Liver (tissue), 9 donors: ENCODE results near the gene SPPL2C. TPM values are rescaled to one million over a fixed set of nuclear protein-coding genes. Genes with fewer than 3 reads are reported as not detected.

Experiments
- DNase-seq: peaks from one replicate; pipeline ENCODE4 v3.0.0-alpha.2; 2017; ENCODE audit warnings: low spot score
- H3K27ac ChIP-seq, 2 donors: one replicate each; pipeline ENCODE4 v1.7.0; 2013; ENCODE audit warnings: inconsistent platforms in 2 of 2, low read length in 2 of 2, control low read depth in 1 of 2, low read depth in 1 of 2, mild to moderate bottlenecking in 1 of 2
- H3K27me3 ChIP-seq, 4 donors: one replicate each; pipeline versions ENCODE4 v1.6.1 to v1.7.0; 2013; ENCODE audit warnings: low read length in 3 of 4, inconsistent platforms in 1 of 4, mild to moderate bottlenecking in 1 of 4, moderate library complexity in 1 of 4; ENCODE audit not compliant: control insufficient read depth in 4 of 4, insufficient read depth in 4 of 4
- H3K36me3 ChIP-seq, 4 donors: one replicate each; pipeline versions ENCODE4 v1.6.1 to v1.7.0; 2013; ENCODE audit warnings: low read length in 3 of 4, mild to moderate bottlenecking in 3 of 4, low read depth in 1 of 4, moderate library complexity in 1 of 4; ENCODE audit not compliant: control insufficient read depth in 4 of 4, insufficient read depth in 3 of 4
- H3K4me1 ChIP-seq, 4 donors: one replicate each; pipeline versions ENCODE4 v1.6.1 to v1.7.0; 2013; ENCODE audit warnings: low read length in 3 of 4, mild to moderate bottlenecking in 3 of 4, moderate library complexity in 1 of 4; ENCODE audit not compliant: control insufficient read depth in 4 of 4, insufficient read depth in 4 of 4
- H3K4me3 ChIP-seq, 3 donors: one replicate each; pipeline versions ENCODE4 v1.6.1 to v1.7.0; 2013; ENCODE audit warnings: low read length in 3 of 3, control low read depth in 1 of 3, low read depth in 1 of 3, mild to moderate bottlenecking in 1 of 3
- H3K9ac ChIP-seq, 2 donors: one replicate each; pipeline ENCODE4 v1.7.0; 2013; ENCODE audit warnings: low read length in 2 of 2, mild to moderate bottlenecking in 2 of 2, moderate library complexity in 2 of 2, control low read depth in 1 of 2, low read depth in 1 of 2
- H3K9me3 ChIP-seq, 4 donors: one replicate each; pipeline versions ENCODE4 v1.6.1 to v1.7.0; 2013; ENCODE audit warnings: low read length in 3 of 4; ENCODE audit not compliant: control insufficient read depth in 4 of 4
- EGR1 ChIP-seq, 2 donors: IDR thresholded peaks; 2 replicates each; pipeline ENCODE4 v1.6.1; 2016 to 2018; ENCODE audit warnings: antibody characterized with exemption in 2 of 2, low read depth in 2 of 2
- FOXA2 ChIP-seq: IDR thresholded peaks from 2 replicates; pipeline ENCODE4 v1.6.1; 2016; ENCODE audit warnings: antibody characterized with exemption
- GABPA ChIP-seq, 2 donors: IDR thresholded peaks in 1 of 2; conservative IDR thresholded peaks in 1 of 2; 2 replicates each; pipeline ENCODE4 v1.6.1; 2016; ENCODE audit warnings: antibody characterized with exemption in 2 of 2, mild to moderate bottlenecking in 1 of 2, moderate library complexity in 1 of 2
- HNF4A ChIP-seq, 2 donors: conservative IDR thresholded peaks; 2 replicates each; pipeline ENCODE4 v1.6.1; 2016; ENCODE audit warnings: antibody characterized with exemption in 2 of 2, mild to moderate bottlenecking in 2 of 2
- HNF4G ChIP-seq: IDR thresholded peaks from 2 replicates; pipeline ENCODE4 v1.6.1; 2016; ENCODE audit warnings: antibody characterized with exemption
- JUND ChIP-seq, 2 donors: IDR thresholded peaks; 2 replicates each; pipeline ENCODE4 v1.6.1; 2016; ENCODE audit warnings: antibody characterized with exemption in 2 of 2
- RAD21 ChIP-seq, 2 donors: IDR thresholded peaks; 2 replicates each; pipeline ENCODE4 v1.6.1; 2016; ENCODE audit warnings: antibody characterized with exemption in 2 of 2, mild to moderate bottlenecking in 2 of 2
- SP1 ChIP-seq: IDR thresholded peaks from 2 replicates; pipeline ENCODE4 v1.6.1; 2018; ENCODE audit warnings: antibody characterized with exemption, mild to moderate bottlenecking
- TAF1 ChIP-seq: conservative IDR thresholded peaks from 2 replicates; pipeline ENCODE4 v1.6.1; 2016; ENCODE audit warnings: antibody characterized with exemption, mild to moderate bottlenecking
- YY1 ChIP-seq: IDR thresholded peaks from 2 replicates; pipeline ENCODE4 v1.6.1; 2016; ENCODE audit warnings: antibody characterized with exemption, mild to moderate bottlenecking
- WGBS: extraction: QIAGEN DNeasy Blood & Tissue Kit; methylation state at CpG from one replicate; pipeline ENCODE4 v1.1.7; 2013; 5-methylcytosine and 5-hydroxymethylcytosine counted together
- polyA plus RNA-seq, 2 donors: library from polyadenylated mRNA; stranded (reverse) in 1 of 2; unstranded in 1 of 2; fragments of 200-250 nt in 1 of 2; fragments of >200 nt in 1 of 2; fragmentation: Nextera tagmentation in 1 of 2; extraction: Ambion mirVana in 1 of 2; gene quantifications; one replicate each; pipeline versions ENCODE4 v1.2.1 to v1.2.3, GENCODE V29; 2013 to 2015
- total RNA-seq, 2 donors: library from RNA; depleted of rRNA; stranded (reverse); fragments of >200 nt; gene quantifications; one replicate each; pipeline ENCODE4 v1.2.3, GENCODE V29; 2014
- TF ChIP-seq, protein P1 (sequence below): IDR thresholded peaks from 2 replicates; pipeline ENCODE4 v1.6.1; 2016; ENCODE audit warnings: antibody characterized with exemption, mild to moderate bottlenecking
- TF ChIP-seq, protein P2 (sequence below): IDR thresholded peaks from 2 replicates; pipeline ENCODE4 v1.6.1; 2016; ENCODE audit warnings: antibody characterized with exemption
- donor health status: healthy.
- donor health status: healthy.
- donor health status: healthy.
- donor health status: healthy.
- donor health status: healthy.

The SPPL2C gene
- total and polyA plus RNA-seq, 4 donors = not detected

DNA sequence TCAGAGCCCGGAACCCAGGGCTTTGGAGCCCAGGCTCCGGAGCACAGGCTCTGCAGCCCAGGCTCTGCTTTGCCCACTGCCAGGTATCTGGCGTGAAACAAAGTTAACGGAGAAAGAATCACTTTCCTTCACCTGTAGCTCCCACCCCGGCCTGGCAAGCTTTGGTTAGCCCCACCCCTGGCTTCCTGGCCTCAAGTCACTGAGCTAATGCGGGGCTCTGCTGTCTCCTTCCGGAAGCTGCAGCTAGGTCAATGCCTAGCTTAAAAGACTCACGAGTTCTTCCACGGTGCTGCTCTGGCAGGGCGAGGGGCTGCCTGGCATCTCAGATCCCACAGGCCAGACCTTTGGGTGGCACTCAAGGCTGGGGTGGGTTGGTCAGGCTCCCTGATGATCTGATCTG lies 21.1 kb upstream of the SPPL2C start (continued):
- TF ChIP-seq, protein P1, sequence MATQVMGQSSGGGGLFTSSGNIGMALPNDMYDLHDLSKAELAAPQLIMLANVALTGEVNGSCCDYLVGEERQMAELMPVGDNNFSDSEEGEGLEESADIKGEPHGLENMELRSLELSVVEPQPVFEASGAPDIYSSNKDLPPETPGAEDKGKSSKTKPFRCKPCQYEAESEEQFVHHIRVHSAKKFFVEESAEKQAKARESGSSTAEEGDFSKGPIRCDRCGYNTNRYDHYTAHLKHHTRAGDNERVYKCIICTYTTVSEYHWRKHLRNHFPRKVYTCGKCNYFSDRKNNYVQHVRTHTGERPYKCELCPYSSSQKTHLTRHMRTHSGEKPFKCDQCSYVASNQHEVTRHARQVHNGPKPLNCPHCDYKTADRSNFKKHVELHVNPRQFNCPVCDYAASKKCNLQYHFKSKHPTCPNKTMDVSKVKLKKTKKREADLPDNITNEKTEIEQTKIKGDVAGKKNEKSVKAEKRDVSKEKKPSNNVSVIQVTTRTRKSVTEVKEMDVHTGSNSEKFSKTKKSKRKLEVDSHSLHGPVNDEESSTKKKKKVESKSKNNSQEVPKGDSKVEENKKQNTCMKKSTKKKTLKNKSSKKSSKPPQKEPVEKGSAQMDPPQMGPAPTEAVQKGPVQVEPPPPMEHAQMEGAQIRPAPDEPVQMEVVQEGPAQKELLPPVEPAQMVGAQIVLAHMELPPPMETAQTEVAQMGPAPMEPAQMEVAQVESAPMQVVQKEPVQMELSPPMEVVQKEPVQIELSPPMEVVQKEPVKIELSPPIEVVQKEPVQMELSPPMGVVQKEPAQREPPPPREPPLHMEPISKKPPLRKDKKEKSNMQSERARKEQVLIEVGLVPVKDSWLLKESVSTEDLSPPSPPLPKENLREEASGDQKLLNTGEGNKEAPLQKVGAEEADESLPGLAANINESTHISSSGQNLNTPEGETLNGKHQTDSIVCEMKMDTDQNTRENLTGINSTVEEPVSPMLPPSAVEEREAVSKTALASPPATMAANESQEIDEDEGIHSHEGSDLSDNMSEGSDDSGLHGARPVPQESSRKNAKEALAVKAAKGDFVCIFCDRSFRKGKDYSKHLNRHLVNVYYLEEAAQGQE = no peak
- TF ChIP-seq YY1 = no peak
- TF ChIP-seq EGR1 (IDR thresholded peaks at IDR 0.05; ENCODE audit: low read depth in 2 of 2) = no peak
- TF ChIP-seq JUND (IDR thresholded peaks at IDR 0.05) = no peak
- TF ChIP-seq, protein P2, sequence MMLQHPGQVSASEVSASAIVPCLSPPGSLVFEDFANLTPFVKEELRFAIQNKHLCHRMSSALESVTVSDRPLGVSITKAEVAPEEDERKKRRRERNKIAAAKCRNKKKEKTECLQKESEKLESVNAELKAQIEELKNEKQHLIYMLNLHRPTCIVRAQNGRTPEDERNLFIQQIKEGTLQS = no peak
- TF ChIP-seq SP1 = no peak
- no peak for TF ChIP-seq RAD21 (IDR thresholded peaks at IDR 0.05)
- no peak for TF ChIP-seq HNF4G
- TF ChIP-seq FOXA2 = no peak
- no peak for TF ChIP-seq HNF4A (conservative IDR thresholded peaks at IDR 0.05)
- no peak for TF ChIP-seq GABPA (IDR thresholded peaks at IDR 0.05 in 1 of 2, conservative IDR thresholded peaks at IDR 0.05 in 1 of 2)

DNA sequence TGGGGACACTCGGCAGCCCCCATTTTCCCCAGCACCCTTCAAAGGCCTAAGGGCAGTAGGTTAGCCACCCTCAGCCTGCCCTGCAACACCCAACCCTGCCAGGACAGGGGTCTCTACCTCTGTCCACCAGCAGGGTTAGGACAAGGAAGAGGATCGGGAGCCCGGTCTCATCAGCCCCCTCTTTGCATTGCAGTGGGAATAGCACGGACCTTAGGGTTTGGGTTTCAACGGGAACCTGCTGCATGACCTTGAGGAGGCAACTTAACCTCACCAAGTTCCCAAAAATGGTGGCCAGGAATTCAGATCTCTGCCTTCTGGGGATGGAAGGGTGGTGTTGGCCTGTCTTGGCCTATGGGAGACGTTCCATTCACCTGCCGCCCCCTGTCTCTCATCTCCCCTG lies 20.2 kb upstream of the SPPL2C start:
- Histone ChIP-seq H3K9ac (no peak overlapping the region), H3K4me1 (no peaks in the 10 kb centered on the region), H3K36me3 (no peaks in the 10 kb centered on the region), H3K27ac (no peak overlapping the region), H3K4me3 (no peak overlapping the region), H3K27me3 (no peaks in the 10 kb centered on the region), H3K9me3 (no peaks in the 10 kb centered on the region)
- 84% methylated on average over 7 of the region's 7 CpGs for WGBS
- no peak for DNase-seq
- TF ChIP-seq, protein P1 = no peak
- no peak for TF ChIP-seq YY1
- TF ChIP-seq GABPA (IDR thresholded peaks at IDR 0.05 in 1 of 2, conservative IDR thresholded peaks at IDR 0.05 in 1 of 2) = no peak
- no peak for TF ChIP-seq HNF4G
- no peak for TF ChIP-seq FOXA2
- TF ChIP-seq EGR1 (IDR thresholded peaks at IDR 0.05; ENCODE audit: low read depth in 2 of 2) = no peak
- no peak for TF ChIP-seq JUND (IDR thresholded peaks at IDR 0.05)
- TF ChIP-seq TAF1 = no peak
- TF ChIP-seq, protein P2 = no peak

DNA sequence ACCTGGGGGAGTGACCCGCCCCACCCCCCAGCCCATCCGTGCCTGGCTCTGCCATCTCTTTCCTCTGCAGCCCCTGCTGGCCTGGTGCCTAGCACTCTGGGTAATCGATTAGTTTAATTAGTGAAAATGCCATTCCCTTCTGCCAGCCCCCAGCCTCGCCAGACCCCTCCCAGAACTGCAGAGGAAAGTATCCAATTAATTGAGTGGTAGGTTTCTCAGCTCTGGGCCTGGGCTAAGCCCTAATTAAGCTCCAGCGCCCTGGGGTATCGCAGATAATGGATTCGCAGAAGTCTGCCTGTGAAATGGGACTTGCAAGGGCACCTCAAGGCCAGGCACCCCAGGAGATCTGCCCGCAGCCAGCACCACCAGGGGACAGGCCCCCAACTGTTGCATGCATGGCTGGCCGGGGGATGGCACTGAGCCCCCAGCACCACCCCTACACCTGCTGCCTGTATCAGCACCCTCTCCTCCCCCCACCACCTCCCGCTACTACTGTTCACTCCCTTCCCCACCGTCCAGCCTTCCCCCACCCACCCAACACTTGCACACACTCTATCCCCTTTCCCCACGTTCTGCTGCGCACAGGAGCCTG lies 19.7 kb upstream of the SPPL2C start:
- WGBS = 84% methylated on average over 13 of the region's 13 CpGs
- Histone ChIP-seq H3K36me3 (no peaks in the 10 kb centered on the region), H3K27ac (no peak overlapping the region), H3K4me1 (no peaks in the 10 kb centered on the region), H3K4me3 (no peak overlapping the region), H3K9me3 (no peaks in the 10 kb centered on the region), H3K9ac (no peak overlapping the region), H3K27me3 (no peaks in the 10 kb centered on the region)
- DNase-seq = no peak
- TF ChIP-seq SP1 (no peak), RAD21 (IDR thresholded peaks at IDR 0.05) (no peak), GABPA (IDR thresholded peaks at IDR 0.05 in 1 of 2, conservative IDR thresholded peaks at IDR 0.05 in 1 of 2) (no peak), JUND (IDR thresholded peaks at IDR 0.05) (no peak), HNF4G (no peak), HNF4A (conservative IDR thresholded peaks at IDR 0.05) (no peak)
